ENCODE data around the gene SLAIN2. TPM values are rescaled to one million over a fixed set of nuclear protein-coding genes. Genes with fewer than 3 reads are reported as not detected.

SLAIN2 gene
- total RNA-seq (2021), result 31.2 to 35.8 TPM (median 33.8 TPM) in 3 replicates
- percentile 82 among the genes with signal in this experiment for Bru-seq, nascent RNA
- long read RNA-seq, experiment 1, full-length matches to known transcripts, result 104 of 141 reads
- long read RNA-seq, experiment 1, partial matches to known transcripts, result 19 of 141 reads
- long read RNA-seq, experiment 1, other reads (novel, unspliced or antisense), result 18 of 141 reads
- long read RNA-seq, experiment 2, full-length matches to known transcripts, result 10 of 35 reads
- long read RNA-seq, experiment 2, partial matches to known transcripts, result 13 of 35 reads
- long read RNA-seq, experiment 2, other reads (novel, unspliced or antisense), result 12 of 35 reads
- long read RNA-seq, experiment 3, partial matches to known transcripts, result 2 of 4 reads
- long read RNA-seq, experiment 3, other reads (novel, unspliced or antisense), result 2 of 4 reads

- POLR2A ChIA-PET, result interaction anchor here (0.6 to 1.4 kb wide), 6 partner anchors 15 to 257 kb away, joined by 3 to 5 read pairs (median 4); partner anchors contain the start of gene ZAR1
- ATAC-seq (peak; percentile 86), DNase-seq (ENCODE audit: low spot score) (peak; percentile 98)
- Mint-ChIP-seq H3K27me3 (ENCODE audit: low read depth) (no peaks in the 10 kb centered on the region), H3K27ac (peak within 1 kb of the TSS; percentile 90), H3K4me3 (peak within 1 kb of the TSS; percentile 96), H3K9me3 (no peaks in the 10 kb centered on the region), H3K4me1 (peaks cover 47% of the 10 kb centered on the region), H3K36me3 (no peaks in the 10 kb centered on the region)
- CTCF ChIA-PET, result interaction anchor here (0.6 to 1.5 kb wide), 9 partner anchors 12 to 458 kb away, joined by 3 to 7 read pairs (median 3); no protein-coding TSS in a partner anchor
- TF ChIP-seq AFF4 (CRISPR knock-in tag; IDR thresholded peaks at IDR 0.05; ENCODE audit: borderline replicate concordance) (no peak), RORB (CRISPR knock-in tag; IDR thresholded peaks at IDR 0.05) (no peak), ARID4B (CRISPR knock-in tag; IDR thresholded peaks at IDR 0.05; ENCODE audit: borderline replicate concordance) (peak; percentile 19; the same call in 1 of the 2 replicates), ZNF232 (CRISPR knock-in tag; IDR thresholded peaks at IDR 0.05) (0 out of 2 replicates have a peak, but pooled peaks have one; percentile 36), SP1 (CRISPR knock-in tag; conservative IDR thresholded peaks at IDR 0.05) (peak; percentile 87), MAX (CRISPR knock-in tag; IDR thresholded peaks at IDR 0.05) (peak; percentile 11; the same call in 1 of the 2 replicates), FOXK1 (CRISPR knock-in tag; IDR thresholded peaks at IDR 0.05) (peak; percentile 28; the same call in 1 of the 2 replicates), NR1H2 (CRISPR knock-in tag; IDR thresholded peaks at IDR 0.05) (no peak), CREM (CRISPR knock-in tag; IDR thresholded peaks at IDR 0.05) (peak; percentile 27; the same call in 1 of the 2 replicates), USF1 (CRISPR knock-in tag; IDR thresholded peaks at IDR 0.05) (peak; percentile 12; the same call in 1 of the 2 replicates), IRF2 (CRISPR knock-in tag; IDR thresholded peaks at IDR 0.05; ENCODE audit: borderline replicate concordance, low read depth) (no peak), ZNF121 (CRISPR knock-in tag; IDR thresholded peaks at IDR 0.05) (no peak), ETV6 (CRISPR knock-in tag; IDR thresholded peaks at IDR 0.05) (peak; percentile 80), E2F5 (CRISPR knock-in tag; IDR thresholded peaks at IDR 0.05) (peak; percentile 74), HMGXB4 (CRISPR knock-in tag; IDR thresholded peaks at IDR 0.05) (peak; percentile 80; the same call in 1 of the 2 replicates), JUN (CRISPR knock-in tag; IDR thresholded peaks at IDR 0.05) (0 out of 2 replicates have a peak, but pooled peaks have one; percentile 7), FOXP4 (CRISPR knock-in tag; IDR thresholded peaks at IDR 0.05) (no peak), GABPB1 (CRISPR knock-in tag; IDR thresholded peaks at IDR 0.05) (peak; percentile 54; the same call in 1 of the 2 replicates), E2F1 (CRISPR knock-in tag; IDR thresholded peaks at IDR 0.05) (peak; percentile 60; the same call in 1 of the 2 replicates)
These were observed at the start of gene SLAIN2 for GRCh38 chr4:48340965-48341775. TSS of gene SLAIN2 (plus strand) at chr4:48341529. CDS start at chr4:48341740, 211 bp downstream.
